SK-N-MC (cell line): ENCODE data around the gene DUSP28.

ENCODE experiments used
- DNase-seq: peaks from one replicate; pipeline ENCODE4 v3.0.0-alpha.2; 2011; ENCODE audit warnings: low read depth, low spot score
- H3K27ac ChIP-seq: fragments of 200-600 bp; sonication (generic); 2 replicates; pipeline ENCODE4 v1.5.1; 2016; ENCODE audit warnings: mixed run types
- H3K36me3 ChIP-seq: fragments of 200-600 bp; sonication (generic); 2 replicates; pipeline ENCODE4 v1.6.1; 2017; ENCODE audit warnings: antibody characterized with exemption, low read length, mixed read lengths; ENCODE audit not compliant: insufficient read depth
- H3K4me3 ChIP-seq: fragments of 200-600 bp; sonication (generic); 2 replicates; pipeline ENCODE4 v1.5.1; 2016
- H3K9ac ChIP-seq: fragments of 200-600 bp; sonication (generic); 2 replicates; pipeline ENCODE4 v1.8.0; 2017; ENCODE audit warnings: mixed run types, mixed read lengths; ENCODE audit not compliant: insufficient read length
- H3K9me3 ChIP-seq: fragments of 200-600 bp; sonication (generic); 2 replicates; pipeline ENCODE4 v1.6.1; 2017; ENCODE audit warnings: low read depth, mild to moderate bottlenecking, antibody characterized with exemption, low read length, moderate library complexity, mixed read lengths
- EZH2 ChIP-seq: fragments of 200-600 bp; sonication (generic); IDR thresholded peaks from one replicate; pipeline ENCODE4 v1.6.1; 2017; ENCODE audit warnings: antibody characterized with exemption
- FOXP2 ChIP-seq: optimal IDR thresholded peaks from 2 replicates; pipeline ENCODE3; 2011; ENCODE audit warnings: mild to moderate bottlenecking, moderate library complexity; ENCODE audit not compliant: insufficient read depth; ENCODE audit errors: extremely low read length, control extremely low read depth
- POLR2AphosphoS5 ChIP-seq: IDR thresholded peaks from 2 replicates; pipeline ENCODE4 v1.6.1; 2012; ENCODE audit warnings: mild to moderate bottlenecking, low read depth, low read length, borderline replicate concordance

The DUSP28 gene

GRCh38 chr2:240555541-240556250 is 4.5 kb upstream of the DUSP28 start:
- Histone ChIP-seq H3K27ac (no peak overlapping the region), H3K9me3 (no peaks in the 10 kb centered on the region), H3K36me3 (peaks cover 24% of the 10 kb centered on the region), H3K9ac (no peak overlapping the region), H3K4me3 (no peak overlapping the region)
- DNase-seq, result no peak
- TF ChIP-seq POLR2AphosphoS5 (no peak), EZH2 (no peak), FOXP2 (no peak)

DNA sequence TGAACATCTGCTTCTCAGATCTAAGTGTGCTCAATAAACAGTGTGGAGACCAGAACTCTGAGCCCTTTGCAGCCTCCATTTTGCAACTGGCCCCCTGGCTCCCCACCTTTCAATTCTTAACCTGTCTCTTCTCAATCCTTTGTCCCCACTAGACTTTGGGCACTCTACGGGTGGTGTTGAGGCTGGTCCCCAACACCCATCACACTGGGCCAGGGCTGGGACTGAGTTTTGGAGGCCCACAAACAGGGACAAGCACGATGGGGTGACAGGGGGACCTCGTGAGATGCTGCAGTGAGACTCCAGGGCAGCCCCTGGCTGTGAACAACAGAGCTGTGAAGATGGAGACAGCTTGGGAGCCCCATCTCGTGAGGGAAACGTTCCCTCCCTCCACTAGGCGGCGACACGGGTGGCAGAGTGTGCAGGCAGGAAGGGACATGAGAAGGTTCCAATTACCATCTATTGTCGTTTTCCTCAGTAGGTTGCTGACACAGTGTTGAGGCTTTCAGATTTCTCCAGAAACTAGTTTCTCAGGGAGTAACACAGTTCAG is 3.5 kb upstream of the DUSP28 start:
- no peak for TF ChIP-seq FOXP2
- TF ChIP-seq POLR2AphosphoS5, result no peak
- TF ChIP-seq EZH2, result no peak
- DNase-seq, result no peak
- no peak overlapping the region for H3K4me3 ChIP-seq
- no peak overlapping the region for H3K27ac ChIP-seq
- H3K9me3 ChIP-seq, result no peaks in the 10 kb centered on the region
- no peak overlapping the region for H3K9ac ChIP-seq
- H3K36me3 ChIP-seq, result peaks cover 15% of the 10 kb centered on the region

- H3K36me3 ChIP-seq, result peaks cover 9% of the 10 kb centered on the region
- H3K9ac ChIP-seq, result no peak overlapping the region
- no peak overlapping the region for H3K27ac ChIP-seq
- TF ChIP-seq FOXP2 (no peak), EZH2 (no peak), POLR2AphosphoS5 (no peak)
- H3K4me3 ChIP-seq, result peak overlapping the region; percentile 67
- DNase-seq, result no peak
- H3K9me3 ChIP-seq, result no peaks in the 10 kb centered on the region
Measured at GRCh38 chr2:240557101-240557751, 2.9 kb upstream of the DUSP28 start.

DNA sequence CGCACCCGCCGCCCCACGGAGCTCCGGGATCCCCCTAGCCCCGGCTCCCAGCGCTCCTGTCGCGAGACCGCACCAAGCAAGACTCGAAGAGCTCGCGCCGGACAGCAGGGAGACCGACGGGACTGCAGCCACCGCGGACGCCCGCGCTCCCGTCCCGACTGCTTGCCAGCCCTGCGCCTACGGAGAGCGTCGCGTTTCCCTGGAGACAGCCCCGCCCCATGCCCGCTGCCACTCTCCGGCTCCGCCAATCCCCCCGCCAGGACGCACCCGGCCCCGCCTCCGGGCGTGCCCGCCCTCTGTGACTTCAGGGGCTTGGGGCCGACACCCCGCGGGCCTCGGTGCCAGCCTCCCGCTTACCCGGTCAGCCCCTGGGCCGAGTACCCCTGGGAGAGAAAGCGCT is 2.3 kb upstream of the DUSP28 start, which contains the start of gene ANKMY1:
ANKMY1 (minus strand) TSS at position 181 of the 400 bp plus-strand sequence. CDS start 653 bp downstream, outside the sequence.
- Histone ChIP-seq H3K36me3 (peaks cover 5% of the 10 kb centered on the region; the same call in 1 of the 2 replicates), H3K9me3 (no peaks in the 10 kb centered on the region), H3K4me3 (peak within 1 kb of the TSS; percentile 67), H3K9ac (no peak within 1 kb of the TSS), H3K27ac (no peak within 1 kb of the TSS)
- no peak for DNase-seq
- no peak for TF ChIP-seq EZH2
- no peak for TF ChIP-seq FOXP2
- peak; percentile 30; the same call in 1 of the 2 replicates for TF ChIP-seq POLR2AphosphoS5

DNA sequence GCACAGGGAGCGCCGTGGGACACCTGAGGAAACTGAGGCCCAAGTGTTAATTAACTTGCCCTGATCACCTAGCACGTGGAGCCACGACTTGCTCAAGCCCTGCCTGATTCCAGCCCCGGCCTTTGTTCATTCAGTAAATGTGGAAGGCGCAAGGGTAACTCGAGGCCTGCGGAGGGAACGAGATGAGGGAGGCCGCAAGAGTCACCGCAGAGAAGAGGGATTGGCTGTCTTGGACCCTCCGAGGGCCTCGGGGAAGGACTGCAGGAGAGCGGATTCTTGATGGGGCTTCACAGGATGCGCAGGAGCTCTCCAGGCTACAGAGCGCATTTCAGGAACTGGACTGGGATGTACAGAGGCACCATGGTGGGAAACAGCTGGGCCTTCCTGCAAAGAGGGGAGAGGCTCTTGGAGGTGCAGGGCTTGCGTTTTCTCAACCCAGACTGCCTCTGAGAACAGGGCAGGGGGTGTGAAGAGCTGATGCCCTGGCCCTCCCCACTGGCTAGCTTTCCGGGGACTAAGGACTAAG is 1.9 kb upstream of the DUSP28 start:
- Histone ChIP-seq H3K9me3 (no peaks in the 10 kb centered on the region), H3K9ac (no peak overlapping the region), H3K4me3 (peak overlapping the region; percentile 67), H3K27ac (no peak overlapping the region), H3K36me3 (peaks cover 4% of the 10 kb centered on the region; the same call in 1 of the 2 replicates)
- no peak for TF ChIP-seq FOXP2
- no peak for TF ChIP-seq EZH2
- no peak for TF ChIP-seq POLR2AphosphoS5
- DNase-seq, result no peak

GRCh38 chr2:240559286-240559685 is 871 bp upstream of the DUSP28 start:
- TF ChIP-seq FOXP2, result no peak
- no peak for TF ChIP-seq EZH2
- TF ChIP-seq POLR2AphosphoS5, result no peak
- H3K4me3 ChIP-seq, result peak overlapping the region; percentile 87

DNA sequence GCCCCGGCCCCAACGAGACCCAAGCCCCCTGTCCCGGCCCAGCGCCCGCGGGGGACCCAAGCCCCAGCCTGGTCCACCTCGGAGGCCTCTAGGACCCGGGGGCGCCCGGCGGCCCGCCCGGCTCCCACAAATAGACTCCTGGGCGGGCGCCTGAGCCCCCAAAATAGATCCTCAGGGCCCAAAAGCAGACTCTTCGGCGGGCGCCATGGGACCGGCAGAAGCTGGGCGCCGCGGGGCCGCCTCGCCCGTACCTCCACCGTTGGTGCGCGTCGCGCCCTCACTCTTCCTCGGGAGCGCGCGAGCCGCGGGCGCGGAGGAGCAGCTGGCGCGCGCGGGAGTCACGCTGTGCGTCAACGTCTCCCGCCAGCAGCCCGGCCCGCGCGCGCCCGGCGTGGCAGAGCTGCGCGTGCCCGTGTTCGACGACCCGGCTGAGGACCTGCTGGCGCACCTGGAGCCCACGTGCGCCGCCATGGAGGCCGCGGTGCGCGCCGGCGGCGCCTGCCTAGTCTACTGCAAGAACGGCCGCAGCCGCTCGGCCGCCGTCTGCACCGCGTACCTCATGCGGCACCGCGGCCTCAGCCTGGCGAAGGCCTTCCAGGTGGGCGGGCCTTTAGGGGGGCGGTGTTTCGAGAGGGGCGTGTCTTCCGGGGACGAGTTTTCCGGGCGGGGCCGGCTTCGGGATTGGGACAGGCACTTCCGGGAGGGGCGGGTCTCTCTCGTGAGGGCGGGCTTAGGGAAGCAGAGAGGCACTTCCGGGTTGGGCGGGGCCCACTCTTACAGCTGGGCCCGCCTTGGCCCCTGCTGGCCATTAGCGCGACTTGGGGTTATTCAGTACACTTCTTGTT is 545 bp downstream of the DUSP28 start:
- DNase-seq, result peak; percentile 79
- Histone ChIP-seq H3K9ac (peak overlapping the region; percentile 94), H3K27ac (peak overlapping the region; percentile 89), H3K9me3 (no peaks in the 10 kb centered on the region), H3K4me3 (peak overlapping the region; percentile 87), H3K36me3 (0 out of 2 replicates have a peak, but pooled peaks cover 4% of the 10 kb centered on the region)
- TF ChIP-seq EZH2, result no peak
- peak; percentile 67 for TF ChIP-seq FOXP2
- peak; percentile 93 for TF ChIP-seq POLR2AphosphoS5

More at GRCh38 chr2:240559286-240559685, 871 bp upstream of the DUSP28 start:
- Histone ChIP-seq H3K9ac (no peak overlapping the region), H3K36me3 (0 out of 2 replicates have a peak, but pooled peaks cover 4% of the 10 kb centered on the region), H3K9me3 (no peaks in the 10 kb centered on the region), H3K27ac (no peak overlapping the region)
- DNase-seq, result no peak
